Activated naive CD4-positive, alpha-beta T cell treated with anti-CD3 and anti-CD28 coated beads, Interleukin-2, amount 10 ng/mL, durations not matched to agents 7 days and 5 days (primary cell): ENCODE results near the gene ARF4.
"Not testable (repeated sequence)": the region's sequence is repeated elsewhere in the genome, so short reads cannot be mapped to it uniquely, and the experiment has no call there.

Experiments
- CTCF ChIA-PET: fragments of 350-600 bp; sonication (Branson Sonifier 250); formaldehyde crosslinking; loops from one replicate; lab custom pipeline; 2021; ENCODE audit warnings: antibody characterized with exemption; lab: Charles Lee
- DNase-seq: peaks from one replicate; pipeline ENCODE4 v3.0.0-alpha.2; 2020
- H3K27ac Mint-ChIP-seq: one replicate; pipeline ENCODE4 v1.8.0; 2021; ENCODE audit warnings: mild to moderate bottlenecking, moderate library complexity, mixed read lengths
- H3K27me3 Mint-ChIP-seq: one replicate; pipeline ENCODE4 v1.8.0; 2021; ENCODE audit warnings: mild to moderate bottlenecking, mixed read lengths
- H3K36me3 Mint-ChIP-seq: one replicate; pipeline ENCODE4 v1.8.0; 2021; ENCODE audit warnings: mixed read lengths
- H3K4me1 Mint-ChIP-seq: one replicate; pipeline ENCODE4 v1.8.0; 2021; ENCODE audit warnings: mixed read lengths
- H3K4me3 Mint-ChIP-seq: one replicate; pipeline ENCODE4 v1.8.0; 2021; ENCODE audit warnings: mild to moderate bottlenecking, moderate library complexity, mixed read lengths
- H3K9me3 Mint-ChIP-seq: one replicate; pipeline ENCODE4 v1.8.0; 2021; ENCODE audit warnings: mixed read lengths

ARF4 gene

GRCh38 chr3:57597127-57597923, at the start of gene ARF4:
TSS of gene ARF4 (minus strand) at chr3:57597344. CDS start at chr3:57597140, 204 bp downstream.
- peaks cover 47% of the 10 kb centered on the region for H3K4me1 Mint-ChIP-seq

GRCh38 chr3:57646723-57647122, 49.6 kb upstream of the ARF4 start:
- DNase-seq: no peak
- CTCF ChIA-PET: no interaction called here
- H3K27me3 Mint-ChIP-seq: no peaks in the 10 kb centered on the region
- no peak overlapping the region for H3K4me3 Mint-ChIP-seq
- no peak overlapping the region for H3K27ac Mint-ChIP-seq
- H3K36me3 Mint-ChIP-seq: peaks cover 61% of the 10 kb centered on the region
- H3K9me3 Mint-ChIP-seq: peaks cover 14% of the 10 kb centered on the region
- H3K4me1 Mint-ChIP-seq: no peaks in the 10 kb centered on the region

More at GRCh38 chr3:57597127-57597923, at the start of gene ARF4:
- Mint-ChIP-seq H3K27ac (peak within 1 kb of the TSS; percentile 100), H3K27me3 (no peaks in the 10 kb centered on the region), H3K36me3 (peaks cover 28% of the 10 kb centered on the region), H3K4me3 (peak within 1 kb of the TSS; percentile 98), H3K9me3 (no peaks in the 10 kb centered on the region)
- peak; percentile 99 for DNase-seq
- CTCF ChIA-PET: interaction anchor here (1.0 kb wide), 1 partner anchor 201 kb away, joined by 3 read pairs; no protein-coding TSS in a partner anchor

- Mint-ChIP-seq H3K9me3 (peaks cover 12% of the 10 kb centered on the region), H3K4me3 (no peak overlapping the region), H3K27ac (no peak overlapping the region), H3K4me1 (no peaks in the 10 kb centered on the region), H3K27me3 (no peaks in the 10 kb centered on the region), H3K36me3 (peaks cover 54% of the 10 kb centered on the region)
- CTCF ChIA-PET: interaction anchor here (1.3 kb wide), 1 partner anchor 211 kb away, joined by 3 read pairs; no protein-coding TSS in a partner anchor
- no peak for DNase-seq
These were observed 47.6 kb upstream of the ARF4 start for GRCh38 chr3:57644740-57645139.

- H3K4me1 Mint-ChIP-seq: no peaks in the 10 kb centered on the region
- DNase-seq: no peak
- no peaks in the 10 kb centered on the region for H3K9me3 Mint-ChIP-seq
- H3K36me3 Mint-ChIP-seq: peaks cover 47% of the 10 kb centered on the region
- H3K27me3 Mint-ChIP-seq: no peaks in the 10 kb centered on the region
- no peak overlapping the region for H3K27ac Mint-ChIP-seq
- CTCF ChIA-PET: no interaction called here
- H3K4me3 Mint-ChIP-seq: no peak overlapping the region
These were observed 40.2 kb upstream of the ARF4 start for GRCh38 chr3:57637391-57637790.

GRCh38 chr3:57634259-57634658, 37.1 kb upstream of the ARF4 start:
- H3K4me3 Mint-ChIP-seq, H3K9me3 Mint-ChIP-seq, H3K27ac Mint-ChIP-seq, CTCF ChIA-PET, DNase-seq, H3K27me3 Mint-ChIP-seq, H3K4me1 Mint-ChIP-seq: not testable (repeated sequence)
- H3K36me3 Mint-ChIP-seq: peaks cover 43% of the 10 kb centered on the region

GRCh38 chr3:57627976-57628375, 30.8 kb upstream of the ARF4 start:
- H3K9me3 Mint-ChIP-seq: no peaks in the 10 kb centered on the region
- H3K36me3 Mint-ChIP-seq: peaks cover 50% of the 10 kb centered on the region
- CTCF ChIA-PET: no interaction called here
- no peak overlapping the region for H3K27ac Mint-ChIP-seq
- H3K4me3 Mint-ChIP-seq: no peak overlapping the region
- no peaks in the 10 kb centered on the region for H3K4me1 Mint-ChIP-seq
- H3K27me3 Mint-ChIP-seq: no peaks in the 10 kb centered on the region
- no peak for DNase-seq

- Mint-ChIP-seq H3K27me3 (no peaks in the 10 kb centered on the region), H3K9me3 (no peaks in the 10 kb centered on the region), H3K4me3 (no peak overlapping the region), H3K27ac (no peak overlapping the region), H3K36me3 (peaks cover 47% of the 10 kb centered on the region), H3K4me1 (no peaks in the 10 kb centered on the region)
- no peak for DNase-seq
- CTCF ChIA-PET: no interaction called here
These were observed 27.7 kb upstream of the ARF4 start for GRCh38 chr3:57624801-57625200.

- Mint-ChIP-seq H3K4me3 (no peak overlapping the region), H3K27me3 (no peaks in the 10 kb centered on the region), H3K36me3 (peaks cover 37% of the 10 kb centered on the region), H3K27ac (no peak overlapping the region), H3K4me1 (no peaks in the 10 kb centered on the region), H3K9me3 (no peaks in the 10 kb centered on the region)
- no peak for DNase-seq
- CTCF ChIA-PET: interaction anchor here (0.6 kb wide), 1 partner anchor 920 kb away, joined by 3 read pairs; no protein-coding TSS in a partner anchor
These were observed 25.2 kb upstream of the ARF4 start for GRCh38 chr3:57622362-57622761.

GRCh38 chr3:57617739-57618138, 20.6 kb upstream of the ARF4 start:
- no peak overlapping the region for H3K4me3 Mint-ChIP-seq
- CTCF ChIA-PET: no interaction called here
- no peaks in the 10 kb centered on the region for H3K4me1 Mint-ChIP-seq

GRCh38 chr3:57616233-57616632, 19.1 kb upstream of the ARF4 start:
- CTCF ChIA-PET: no interaction called here
- no peaks in the 10 kb centered on the region for H3K27me3 Mint-ChIP-seq
- H3K9me3 Mint-ChIP-seq: peaks cover 8% of the 10 kb centered on the region
- H3K27ac Mint-ChIP-seq: no peak overlapping the region
- H3K4me3 Mint-ChIP-seq: no peak overlapping the region
- DNase-seq: no peak
- H3K36me3 Mint-ChIP-seq: peaks cover 16% of the 10 kb centered on the region
- peaks cover 5% of the 10 kb centered on the region for H3K4me1 Mint-ChIP-seq

More at GRCh38 chr3:57617739-57618138, 20.6 kb upstream of the ARF4 start:
- Mint-ChIP-seq H3K27ac (no peak overlapping the region), H3K36me3 (peaks cover 15% of the 10 kb centered on the region), H3K27me3 (no peaks in the 10 kb centered on the region), H3K9me3 (no peaks in the 10 kb centered on the region)
- no peak for DNase-seq

GRCh38 chr3:57611870-57612269, 14.7 kb upstream of the ARF4 start:
- H3K4me3 Mint-ChIP-seq, H3K27ac Mint-ChIP-seq, DNase-seq, H3K27me3 Mint-ChIP-seq, H3K4me1 Mint-ChIP-seq, CTCF ChIA-PET: not testable (repeated sequence)
- peaks cover 49% of the 10 kb centered on the region for H3K36me3 Mint-ChIP-seq
- H3K9me3 Mint-ChIP-seq: peaks cover 26% of the 10 kb centered on the region

- Mint-ChIP-seq H3K27me3 (no peaks in the 10 kb centered on the region), H3K36me3 (peaks cover 59% of the 10 kb centered on the region), H3K27ac (no peak overlapping the region), H3K4me1 (no peaks in the 10 kb centered on the region), H3K4me3 (no peak overlapping the region), H3K9me3 (peaks cover 23% of the 10 kb centered on the region)
- DNase-seq: no peak
- CTCF ChIA-PET: no interaction called here
These were observed 8.5 kb upstream of the ARF4 start for GRCh38 chr3:57605683-57606082.

- H3K4me3 Mint-ChIP-seq: no peak overlapping the region
- peaks cover 2% of the 10 kb centered on the region for H3K4me1 Mint-ChIP-seq
- no peak for DNase-seq
- CTCF ChIA-PET: no interaction called here
- H3K36me3 Mint-ChIP-seq: peaks cover 52% of the 10 kb centered on the region
- no peak overlapping the region for H3K27ac Mint-ChIP-seq
- no peaks in the 10 kb centered on the region for H3K27me3 Mint-ChIP-seq
- peaks cover 19% of the 10 kb centered on the region for H3K9me3 Mint-ChIP-seq
These were observed 7.8 kb upstream of the ARF4 start for GRCh38 chr3:57604971-57605370.

GRCh38 chr3:57600195-57600594, 3.1 kb upstream of the ARF4 start:
- Mint-ChIP-seq H3K27me3 (no peaks in the 10 kb centered on the region), H3K27ac (peak overlapping the region; percentile 37), H3K36me3 (peaks cover 25% of the 10 kb centered on the region), H3K4me1 (peaks cover 27% of the 10 kb centered on the region), H3K4me3 (no peak overlapping the region), H3K9me3 (no peaks in the 10 kb centered on the region)
- CTCF ChIA-PET: no interaction called here
- DNase-seq: no peak

- CTCF ChIA-PET: no interaction called here
- Mint-ChIP-seq H3K36me3 (peaks cover 26% of the 10 kb centered on the region), H3K9me3 (no peaks in the 10 kb centered on the region), H3K4me3 (peak overlapping the region; percentile 98), H3K27me3 (no peaks in the 10 kb centered on the region), H3K4me1 (peaks cover 38% of the 10 kb centered on the region), H3K27ac (peak overlapping the region; percentile 100)
- no peak for DNase-seq
These were observed 1.7 kb upstream of the ARF4 start for GRCh38 chr3:57598765-57599360.
